ENCODE results near the gene RNU6-9.

GRCh38 chr19:907183-907853 is 14.0 kb downstream of the RNU6-9 start:
- TF ChIP-seq POLR2AphosphoS5 (IDR thresholded peaks at IDR 0.05; ENCODE audit: borderline replicate concordance, low read depth, low read length) (no peak), EZH2 (IDR thresholded peaks at IDR 0.05) (no peak)
